NCI-H2081 (cell line): ENCODE measurements around the gene RPL39L.
"Not testable (repeated sequence)": the region's sequence is repeated elsewhere in the genome, so short reads cannot be mapped to it uniquely, and the experiment has no call there.

ENCODE experiments used
- DNase-seq, 2 experiments: peaks; one replicate each; lab custom pipeline; 2025; lab: John Stamatoyannopoulos, UW

Gene RPL39L

GRCh38 chr3:187136936-187137335, 2.4 kb downstream of the RPL39L start:
- no peak for DNase-seq

- DNase-seq: no peak
Measured at GRCh38 chr3:187136337-187136736, 3.0 kb downstream of the RPL39L start.

- DNase-seq: not testable (repeated sequence)
Measured at GRCh38 chr3:187135172-187135690, 4.1 kb downstream of the RPL39L start.

- not testable (repeated sequence) for DNase-seq
Measured at GRCh38 chr3:187133181-187133580, 6.1 kb downstream of the RPL39L start.

GRCh38 chr3:187132666-187133065, 6.6 kb downstream of the RPL39L start:
- DNase-seq: no peak

- DNase-seq: no peak
Measured at GRCh38 chr3:187131981-187132380, 7.3 kb downstream of the RPL39L start.

GRCh38 chr3:187130346-187131066, 8.8 kb downstream of the RPL39L start:
- no peak for DNase-seq

GRCh38 chr3:187125319-187126031, 13.8 kb downstream of the RPL39L start:
- DNase-seq: no peak

- DNase-seq: no peak
Measured at GRCh38 chr3:187122261-187122660, 17.0 kb downstream of the RPL39L start.

- DNase-seq: no peak
Measured at GRCh38 chr3:187120326-187120725, 19.0 kb downstream of the RPL39L start.

GRCh38 chr3:187114511-187114910, 24.8 kb downstream of the RPL39L start:
- no peak for DNase-seq

- no peak for DNase-seq
Measured at GRCh38 chr3:187112934-187113793, 26.1 kb downstream of the RPL39L start.

- DNase-seq: no peak
Measured at GRCh38 chr3:187110156-187110555, 29.1 kb downstream of the RPL39L start.

- DNase-seq: no peak
Measured at GRCh38 chr3:187107989-187108388, 31.3 kb downstream of the RPL39L start.

- no peak for DNase-seq
Measured at GRCh38 chr3:187105700-187106099, 33.6 kb downstream of the RPL39L start.

- DNase-seq: no peak
Measured at GRCh38 chr3:187104933-187105332, 34.4 kb downstream of the RPL39L start.

- no peak for DNase-seq
Measured at GRCh38 chr3:187104342-187104741, 35.0 kb downstream of the RPL39L start.

- no peak for DNase-seq
Measured at GRCh38 chr3:187103251-187103650, 36.0 kb downstream of the RPL39L start.

GRCh38 chr3:187102073-187102634, 37.1 kb downstream of the RPL39L start:
- DNase-seq: no peak

GRCh38 chr3:187101184-187102072, 37.9 kb downstream of the RPL39L start:
- DNase-seq: no peak

GRCh38 chr3:187098923-187099512, 40.3 kb downstream of the RPL39L start:
- DNase-seq: no peak
